ENCODE results near the gene ADAMTS14. TPM values are rescaled to one million over a fixed set of nuclear protein-coding genes. Genes with fewer than 3 reads are reported as not detected.

The ADAMTS14 gene
- total RNA-seq, 1 donor from 2014 or later = 19.4 TPM

DNA sequence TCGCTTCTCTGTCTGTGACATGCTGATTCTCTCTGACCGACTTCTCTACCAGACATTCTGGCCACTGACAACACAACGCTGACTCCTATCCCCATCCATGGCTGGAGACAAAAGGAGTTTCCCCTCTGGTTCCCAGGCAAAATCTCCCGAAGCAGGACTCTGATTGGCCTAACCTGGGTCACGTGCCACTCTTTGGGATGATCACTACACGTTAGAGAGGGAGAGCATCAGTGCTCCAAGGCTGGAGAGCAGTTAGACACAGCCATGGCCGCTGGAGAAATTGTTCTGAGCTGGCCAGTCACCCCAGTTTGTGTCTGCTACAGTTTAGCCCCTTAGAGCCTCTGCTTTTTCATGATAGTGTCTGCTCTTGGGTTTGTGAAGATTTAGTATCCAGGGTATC, 38.9 kb downstream of the ADAMTS14 start:
- Histone ChIP-seq H3K27me3 (ENCODE audit: insufficient read depth, low read length) (no peaks in the 10 kb centered on the region), H3K9me3 (ENCODE audit: insufficient read depth, low read depth, low read length) (no peaks in the 10 kb centered on the region)
- peaks cover 16% of the 10 kb centered on the region for H3K27me3 Mint-ChIP-seq (ENCODE audit: low read depth, unreplicated experiment)

DNA sequence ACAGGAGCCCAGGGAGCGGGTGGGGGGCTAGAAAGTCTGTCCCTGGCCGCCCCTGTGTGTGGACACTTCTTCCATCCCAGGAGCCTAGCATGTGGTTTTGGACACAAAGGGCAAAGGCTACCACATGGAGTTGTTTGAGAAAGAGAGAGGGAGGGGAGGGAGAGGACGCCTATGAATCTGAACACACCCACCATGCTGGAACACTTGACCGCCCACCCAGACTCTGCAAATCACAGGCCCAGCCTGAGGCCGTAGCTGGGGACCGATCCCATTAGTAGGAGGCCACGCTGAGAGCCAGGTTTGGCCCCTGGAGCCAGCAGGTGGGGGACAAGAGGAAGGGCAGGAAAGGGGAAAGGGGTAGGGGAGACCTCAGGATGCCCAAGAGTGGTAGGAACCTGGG, 39.6 kb downstream of the ADAMTS14 start:
- TF ChIP-seq EZH2 (IDR thresholded peaks at IDR 0.05; ENCODE audit: insufficient read depth, low read length) = no peak
- TF ChIP-seq, protein P1, sequence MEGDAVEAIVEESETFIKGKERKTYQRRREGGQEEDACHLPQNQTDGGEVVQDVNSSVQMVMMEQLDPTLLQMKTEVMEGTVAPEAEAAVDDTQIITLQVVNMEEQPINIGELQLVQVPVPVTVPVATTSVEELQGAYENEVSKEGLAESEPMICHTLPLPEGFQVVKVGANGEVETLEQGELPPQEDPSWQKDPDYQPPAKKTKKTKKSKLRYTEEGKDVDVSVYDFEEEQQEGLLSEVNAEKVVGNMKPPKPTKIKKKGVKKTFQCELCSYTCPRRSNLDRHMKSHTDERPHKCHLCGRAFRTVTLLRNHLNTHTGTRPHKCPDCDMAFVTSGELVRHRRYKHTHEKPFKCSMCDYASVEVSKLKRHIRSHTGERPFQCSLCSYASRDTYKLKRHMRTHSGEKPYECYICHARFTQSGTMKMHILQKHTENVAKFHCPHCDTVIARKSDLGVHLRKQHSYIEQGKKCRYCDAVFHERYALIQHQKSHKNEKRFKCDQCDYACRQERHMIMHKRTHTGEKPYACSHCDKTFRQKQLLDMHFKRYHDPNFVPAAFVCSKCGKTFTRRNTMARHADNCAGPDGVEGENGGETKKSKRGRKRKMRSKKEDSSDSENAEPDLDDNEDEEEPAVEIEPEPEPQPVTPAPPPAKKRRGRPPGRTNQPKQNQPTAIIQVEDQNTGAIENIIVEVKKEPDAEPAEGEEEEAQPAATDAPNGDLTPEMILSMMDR (IDR thresholded peaks at IDR 0.05; ENCODE audit: insufficient read depth, low read depth, low read length) = no peak
- Histone ChIP-seq H3K27me3 (ENCODE audit: insufficient read depth, low read length) (no peaks in the 10 kb centered on the region), H3K79me2 (ENCODE audit: insufficient read depth, low read length) (no peaks in the 10 kb centered on the region), H3K27ac (ENCODE audit: low read depth, low read length) (no peak overlapping the region), H4K20me1 (ENCODE audit: insufficient read depth, low read length) (peaks cover 40% of the 10 kb centered on the region), H3K4me3 (ENCODE audit: insufficient read depth, low read depth, low read length) (no peak overlapping the region), H3K4me2 (ENCODE audit: low read length) (no peak overlapping the region), H2AFZ (ENCODE audit: low read depth, low read length) (no peak overlapping the region), H3K9me3 (ENCODE audit: insufficient read depth, low read depth, low read length) (no peaks in the 10 kb centered on the region), H3K9ac (ENCODE audit: low read length) (no peak overlapping the region), H3K36me3 (ENCODE audit: insufficient read depth, low read length) (no peaks in the 10 kb centered on the region), H3K4me1 (ENCODE audit: insufficient read depth, low read length) (peaks cover 12% of the 10 kb centered on the region)
- Mint-ChIP-seq H3K36me3 (ENCODE audit: low read depth, unreplicated experiment) (peaks cover 45% of the 10 kb centered on the region), H3K27ac (ENCODE audit: unreplicated experiment) (no peak overlapping the region), H3K27me3 (ENCODE audit: low read depth, unreplicated experiment) (peaks cover 18% of the 10 kb centered on the region), H3K4me3 (ENCODE audit: unreplicated experiment) (no peak overlapping the region), H3K9me3 (ENCODE audit: unreplicated experiment) (no peaks in the 10 kb centered on the region), H3K4me1 (ENCODE audit: low read depth, unreplicated experiment) (peaks cover 16% of the 10 kb centered on the region)
- no peak for DNase-seq (ENCODE audit: low read depth)
- FAIRE-seq = no peak

More for the DNA sequence above, 38.9 kb downstream of the ADAMTS14 start:
- Histone ChIP-seq H3K9ac (ENCODE audit: low read length) (no peak overlapping the region), H3K79me2 (ENCODE audit: insufficient read depth, low read length) (no peaks in the 10 kb centered on the region), H2AFZ (ENCODE audit: low read depth, low read length) (no peak overlapping the region), H3K4me2 (ENCODE audit: low read length) (no peak overlapping the region), H3K27ac (ENCODE audit: low read depth, low read length) (no peak overlapping the region), H3K4me1 (ENCODE audit: insufficient read depth, low read length) (peaks cover 6% of the 10 kb centered on the region), H3K4me3 (ENCODE audit: insufficient read depth, low read depth, low read length) (no peak overlapping the region), H3K36me3 (ENCODE audit: insufficient read depth, low read length) (no peaks in the 10 kb centered on the region), H4K20me1 (ENCODE audit: insufficient read depth, low read length) (peaks cover 37% of the 10 kb centered on the region)
- H3K9me3 Mint-ChIP-seq (ENCODE audit: unreplicated experiment) = no peaks in the 10 kb centered on the region
- no peak for DNase-seq (ENCODE audit: low read depth)
- peak overlapping the region; percentile 34 for H3K27ac Mint-ChIP-seq (ENCODE audit: unreplicated experiment)
- TF ChIP-seq, protein P1 (IDR thresholded peaks at IDR 0.05; ENCODE audit: insufficient read depth, low read depth, low read length) = no peak
- TF ChIP-seq EZH2 (IDR thresholded peaks at IDR 0.05; ENCODE audit: insufficient read depth, low read length) = no peak
- no peak overlapping the region for H3K4me3 Mint-ChIP-seq (ENCODE audit: unreplicated experiment)
- peaks cover 49% of the 10 kb centered on the region for H3K36me3 Mint-ChIP-seq (ENCODE audit: low read depth, unreplicated experiment)
- H3K4me1 Mint-ChIP-seq (ENCODE audit: low read depth, unreplicated experiment) = peaks cover 11% of the 10 kb centered on the region
- FAIRE-seq = no peak

DNA sequence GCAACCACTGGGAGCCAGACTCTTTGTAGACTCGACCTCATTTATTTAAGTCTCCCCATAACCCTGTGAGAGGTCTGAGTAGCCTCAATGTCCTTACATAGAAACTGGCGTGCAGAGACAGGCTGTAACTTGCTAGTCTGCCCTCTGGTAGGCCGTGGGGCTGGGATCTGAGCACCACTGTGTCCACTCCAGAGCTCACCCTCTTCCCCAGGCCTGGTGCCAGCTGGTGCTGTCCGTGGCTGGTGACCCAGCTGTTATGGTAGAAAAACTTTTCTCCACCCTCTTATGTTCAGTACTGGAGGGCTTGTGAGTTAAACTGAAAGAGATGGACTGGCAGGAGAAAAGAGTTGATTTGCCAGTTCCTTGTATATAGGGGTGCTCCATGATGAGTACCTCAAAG, 41.9 kb downstream of the ADAMTS14 start:
- H3K36me3 Mint-ChIP-seq (ENCODE audit: low read depth, unreplicated experiment) = peaks cover 44% of the 10 kb centered on the region
- no peak for TF ChIP-seq EZH2 (IDR thresholded peaks at IDR 0.05; ENCODE audit: insufficient read depth, low read length)
- TF ChIP-seq, protein P1 (IDR thresholded peaks at IDR 0.05; ENCODE audit: insufficient read depth, low read depth, low read length) = no peak
- Histone ChIP-seq H3K9ac (ENCODE audit: low read length) (no peak overlapping the region), H3K4me2 (ENCODE audit: low read length) (no peak overlapping the region), H3K9me3 (ENCODE audit: insufficient read depth, low read depth, low read length) (no peaks in the 10 kb centered on the region), H3K4me1 (ENCODE audit: insufficient read depth, low read length) (peaks cover 12% of the 10 kb centered on the region), H2AFZ (ENCODE audit: low read depth, low read length) (no peak overlapping the region), H3K4me3 (ENCODE audit: insufficient read depth, low read depth, low read length) (no peak overlapping the region), H4K20me1 (ENCODE audit: insufficient read depth, low read length) (peaks cover 39% of the 10 kb centered on the region), H3K36me3 (ENCODE audit: insufficient read depth, low read length) (peaks cover 2% of the 10 kb centered on the region), H3K27ac (ENCODE audit: low read depth, low read length) (no peak overlapping the region), H3K27me3 (ENCODE audit: insufficient read depth, low read length) (no peaks in the 10 kb centered on the region), H3K79me2 (ENCODE audit: insufficient read depth, low read length) (no peaks in the 10 kb centered on the region)
- no peak overlapping the region for H3K27ac Mint-ChIP-seq (ENCODE audit: unreplicated experiment)
- H3K27me3 Mint-ChIP-seq (ENCODE audit: low read depth, unreplicated experiment) = peaks cover 18% of the 10 kb centered on the region
- no peaks in the 10 kb centered on the region for H3K9me3 Mint-ChIP-seq (ENCODE audit: unreplicated experiment)
- H3K4me1 Mint-ChIP-seq (ENCODE audit: low read depth, unreplicated experiment) = peaks cover 17% of the 10 kb centered on the region
- FAIRE-seq = no peak
- no peak overlapping the region for H3K4me3 Mint-ChIP-seq (ENCODE audit: unreplicated experiment)
- DNase-seq (ENCODE audit: low read depth) = no peak

All from astrocyte (in vitro differentiated cells and primary cell).